T follicular helper cell (primary cell): Measurements from ENCODE around the gene SEC63.

ENCODE experiments used
- DNase-seq: peaks from one replicate; pipeline ENCODE4 v3.0.0-alpha.2; 2020; ENCODE audit warnings: low read depth

SEC63 gene

DNA sequence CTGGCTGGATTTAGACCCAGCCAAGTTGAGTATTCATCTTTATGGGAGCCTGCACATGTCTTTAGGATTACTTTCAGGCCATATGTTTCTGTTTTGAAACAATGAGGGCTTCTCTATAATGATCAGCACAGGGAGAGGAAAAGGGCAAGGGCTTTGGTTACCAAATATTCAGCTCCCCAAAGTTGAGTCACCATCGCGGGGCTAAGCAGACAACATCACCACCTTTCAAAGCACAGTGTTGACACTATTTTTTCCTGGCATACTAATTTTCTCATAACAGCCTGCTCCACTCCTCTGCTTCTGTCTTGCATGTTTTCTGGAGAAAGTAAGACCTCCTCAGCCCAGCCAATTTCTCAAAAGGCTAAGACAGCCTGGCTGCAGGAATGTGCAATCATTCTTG is 138.8 kb downstream of the SEC63 start:
- no peak for DNase-seq

DNA sequence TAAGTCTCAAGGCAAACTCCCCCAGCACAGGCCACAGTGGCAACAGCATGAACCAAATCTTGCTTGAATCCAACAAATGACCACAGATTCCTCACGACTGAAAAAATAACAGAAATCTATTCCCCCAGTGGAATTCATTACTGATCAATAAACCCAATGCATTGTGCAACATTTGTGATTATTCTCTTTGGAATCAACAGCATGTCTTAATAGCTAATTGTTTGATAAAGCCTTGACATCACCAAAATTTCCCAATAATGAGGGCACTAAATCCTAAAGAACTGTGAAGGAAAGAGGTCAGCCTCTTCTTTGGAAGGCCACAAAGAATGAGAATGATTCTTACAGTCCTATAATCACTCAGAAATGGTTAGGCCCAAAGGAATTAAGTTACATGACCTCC is 139.7 kb downstream of the SEC63 start:
- DNase-seq = no peak

DNA sequence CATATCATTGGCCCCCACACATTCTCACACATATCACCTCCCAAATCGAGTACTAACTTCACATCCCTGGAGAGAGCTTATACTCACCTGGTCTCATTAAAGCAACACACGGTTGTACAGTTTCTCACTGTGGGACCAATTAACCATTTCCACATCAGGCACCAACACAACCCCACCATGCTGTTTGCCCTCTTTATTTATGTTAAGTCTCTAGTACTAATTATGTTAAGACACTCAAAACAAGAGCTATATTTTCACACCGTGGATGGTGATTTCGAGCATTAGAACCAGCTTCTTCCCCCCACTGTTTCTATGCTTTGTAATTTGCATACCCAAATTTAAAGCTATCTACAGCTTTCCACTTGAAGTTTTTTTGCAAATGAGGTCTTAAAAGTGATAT is 140.2 kb downstream of the SEC63 start:
- DNase-seq = no peak
